Measurements from ENCODE around the gene PRM3.

GRCh38 chr16:11254913-11255736 lies 18.3 kb downstream of the PRM3 start:
- TF ChIP-seq EZH2phosphoT487 (IDR thresholded peaks at IDR 0.05; ENCODE audit: insufficient read depth, low read depth), result no peak
- no peak for TF ChIP-seq EZH2 (IDR thresholded peaks at IDR 0.05; ENCODE audit: insufficient read depth, poor library complexity, severe bottlenecking)

Data from GM23248 (cell line).